ENCODE data around the gene PRSS22. TPM values are rescaled to one million over a fixed set of nuclear protein-coding genes. Genes with fewer than 3 reads are reported as not detected.

Gene PRSS22
- polyA plus RNA-seq, 3 donors, result 6.8 to 7.4 (median 7.0) TPM

- no peak for DNase-seq (ENCODE audit: low read depth in 3 of 3, low spot score in 2 of 3)
Observed at GRCh38 chr16:2817340-2818271, 40.4 kb downstream of the PRSS22 start.

GRCh38 chr16:2816751-2817339, 41.1 kb downstream of the PRSS22 start, which contains the start of gene PRSS21:
TSS of gene PRSS21 (plus strand) at chr16:2817237. CDS start at chr16:2817269, 32 bp downstream.
- no peak for DNase-seq (ENCODE audit: low read depth in 3 of 3, low spot score in 2 of 3)

GRCh38 chr16:2815299-2815771, 42.6 kb downstream of the PRSS22 start:
- DNase-seq (ENCODE audit: low read depth in 3 of 3, low spot score in 2 of 3), result no peak

- no peak for DNase-seq (ENCODE audit: low read depth in 3 of 3, low spot score in 2 of 3)
Observed at GRCh38 chr16:2814551-2815298, 43.2 kb downstream of the PRSS22 start.

GRCh38 chr16:2813771-2814221, 44.2 kb downstream of the PRSS22 start:
- no peak for DNase-seq (ENCODE audit: low read depth in 3 of 3, low spot score in 2 of 3)

- DNase-seq (ENCODE audit: low read depth in 3 of 3, low spot score in 2 of 3), result no peak
Observed at GRCh38 chr16:2811703-2812471, 46.1 kb downstream of the PRSS22 start.

- DNase-seq (ENCODE audit: low read depth in 3 of 3, low spot score in 2 of 3), result no peak
Observed at GRCh38 chr16:2810651-2811050, 47.3 kb downstream of the PRSS22 start.

- no peak for DNase-seq (ENCODE audit: low read depth in 3 of 3, low spot score in 2 of 3)
Observed at GRCh38 chr16:2809149-2809760, 48.7 kb downstream of the PRSS22 start.

- DNase-seq (ENCODE audit: low read depth in 3 of 3, low spot score in 2 of 3), result no peak
Observed at GRCh38 chr16:2808181-2808580, 49.8 kb downstream of the PRSS22 start.

GRCh38 chr16:2806286-2806685, 51.7 kb downstream of the PRSS22 start:
- no peak for DNase-seq (ENCODE audit: low read depth in 3 of 3, low spot score in 2 of 3)

- no peak for DNase-seq (ENCODE audit: low read depth in 3 of 3, low spot score in 2 of 3)
Observed at GRCh38 chr16:2804728-2805127, 53.2 kb downstream of the PRSS22 start.

GRCh38 chr16:2803545-2804195, 54.3 kb downstream of the PRSS22 start:
- DNase-seq (ENCODE audit: low read depth in 3 of 3, low spot score in 2 of 3), result no peak

Other genes with a start within 250 kb of the PRSS22 start
- 10 to 100 TPM; 23.7 to 25.6 (median 24.2) TPM for gene KCTD5, start 175.6 kb downstream of the PRSS22 start, polyA plus RNA-seq (ENCODE audit: insufficient read length in 3 of 3)
- gene PRSS27, start 137.9 kb downstream of the PRSS22 start, polyA plus RNA-seq (ENCODE audit: insufficient read length in 3 of 3), result 1 to 10 TPM; 1.2 to 1.7 (median 1.2) TPM
- 100 to 1,000 TPM; 383 to 548 (median 392) TPM for gene SRRM2, start 105.5 kb downstream of the PRSS22 start, polyA plus RNA-seq (ENCODE audit: insufficient read length in 3 of 3)
- 100 to 1,000 TPM; 199 to 241 (median 210) TPM for gene ELOB, start 80.9 kb downstream of the PRSS22 start, polyA plus RNA-seq (ENCODE audit: insufficient read length in 3 of 3)
- under 1 TPM in 2 of 3 donors, not detected in 1; 0.33 to 0.61 TPM for gene PRSS33, start 70.6 kb downstream of the PRSS22 start, polyA plus RNA-seq (ENCODE audit: insufficient read length in 3 of 3)
- not detected for gene PRSS41, start 59.7 kb downstream of the PRSS22 start, polyA plus RNA-seq (ENCODE audit: insufficient read length in 3 of 3)
- gene PRSS21, start 40.9 kb downstream of the PRSS22 start, polyA plus RNA-seq (ENCODE audit: insufficient read length in 3 of 3), result under 1 TPM in 2 of 3 donors, not detected in 1; 0.19 to 0.43 TPM
- under 1 TPM; 0.31 to 0.60 (median 0.32) TPM for gene ZG16B, start 27.9 kb downstream of the PRSS22 start, polyA plus RNA-seq (ENCODE audit: insufficient read length in 3 of 3)
- 10 to 100 TPM; 18.8 to 20.7 (median 19.4) TPM for gene FLYWCH2, start 25.0 kb upstream of the PRSS22 start, polyA plus RNA-seq (ENCODE audit: insufficient read length in 3 of 3)
- gene FLYWCH1, start 53.8 kb upstream of the PRSS22 start, polyA plus RNA-seq (ENCODE audit: insufficient read length in 3 of 3), result 10 to 100 TPM; 13.1 to 16.3 (median 14.6) TPM
- gene KREMEN2, start 106.1 kb upstream of the PRSS22 start, polyA plus RNA-seq (ENCODE audit: insufficient read length in 3 of 3), result 1 to 10 TPM in 2 of 3 donors, under 1 TPM in 1; 1.00 to 1.4 (median 1.1) TPM
- 1 to 10 TPM; 7.5 to 8.5 (median 8.1) TPM for gene PAQR4, start 111.2 kb upstream of the PRSS22 start, polyA plus RNA-seq (ENCODE audit: insufficient read length in 3 of 3)
- 10 to 100 TPM; 11.3 to 12.5 (median 11.4) TPM for gene PKMYT1, start 122.3 kb upstream of the PRSS22 start, polyA plus RNA-seq (ENCODE audit: insufficient read length in 3 of 3)
- 1 to 10 TPM; 2.0 to 2.8 (median 2.5) TPM for gene CLDN9, start 154.8 kb upstream of the PRSS22 start, polyA plus RNA-seq (ENCODE audit: insufficient read length in 3 of 3)
- 10 to 100 TPM; 25.8 to 38.1 (median 31.0) TPM for gene CLDN6, start 160.0 kb upstream of the PRSS22 start, polyA plus RNA-seq (ENCODE audit: insufficient read length in 3 of 3)
- gene TNFRSF12A, start 162.2 kb upstream of the PRSS22 start, polyA plus RNA-seq (ENCODE audit: insufficient read length in 3 of 3), result 10 to 100 TPM in 2 of 3 donors, 1 to 10 TPM in 1; 8.9 to 12.9 (median 11.9) TPM
- gene HCFC1R1, start 165.8 kb upstream of the PRSS22 start, polyA plus RNA-seq (ENCODE audit: insufficient read length in 3 of 3), result 10 to 100 TPM; 50.7 to 66.1 (median 57.1) TPM
- 10 to 100 TPM; 27.9 to 33.3 (median 29.9) TPM for gene THOC6, start 165.9 kb upstream of the PRSS22 start, polyA plus RNA-seq (ENCODE audit: insufficient read length in 3 of 3)
- gene BICDL2, start 178.8 kb upstream of the PRSS22 start, polyA plus RNA-seq (ENCODE audit: insufficient read length in 3 of 3), result 1 to 10 TPM; 1.1 to 2.2 (median 1.5) TPM
- under 1 TPM; 0.35 to 0.82 (median 0.79) TPM for gene MMP25, start 188.4 kb upstream of the PRSS22 start, polyA plus RNA-seq (ENCODE audit: insufficient read length in 3 of 3)
- gene IL32, start 207.5 kb upstream of the PRSS22 start, polyA plus RNA-seq (ENCODE audit: insufficient read length in 3 of 3), result 10 to 100 TPM; 28.0 to 36.8 (median 29.4) TPM
- under 1 TPM in 1 of 3 donors, not detected in 2; 0.11 TPM for gene ZSCAN10, start 241.1 kb upstream of the PRSS22 start, polyA plus RNA-seq (ENCODE audit: insufficient read length in 3 of 3)

Measured in right renal cortex interstitium (tissue), 3 donors.